Activated CD8-positive, alpha-beta memory T cell treated with anti-CD3 and anti-CD28 coated beads, Interleukin-2, amount 50 U/mL, for 24 hours (primary cell): ENCODE results near the gene AGAP3.
"Not testable (repeated sequence)": the region's sequence is repeated elsewhere in the genome, so short reads cannot be mapped to it uniquely, and the experiment has no call there.

Source experiments
- DNase-seq: peaks from one replicate; pipeline ENCODE4 v3.0.0-alpha.2; 2020; ENCODE audit errors: extremely low read depth

The AGAP3 gene

GRCh38 chr7:151085691-151086620 lies at the start of gene AGAP3:
Gene AGAP3, plus strand, starts transcription at chr7:151086475. Its CDS starts 267 bp downstream, at chr7:151086742.
- no peak for DNase-seq

GRCh38 chr7:151038951-151039849 lies 47.1 kb upstream of the AGAP3 start:
- DNase-seq: no peak

GRCh38 chr7:151039850-151040548 lies 46.3 kb upstream of the AGAP3 start:
- DNase-seq: no peak

- DNase-seq: no peak
Observed at GRCh38 chr7:151040616-151041375, 45.5 kb upstream of the AGAP3 start.

- DNase-seq: not testable (repeated sequence)
Observed at GRCh38 chr7:151043449-151043848, 42.8 kb upstream of the AGAP3 start.

- DNase-seq: no peak
Observed at GRCh38 chr7:151043959-151044358, 42.3 kb upstream of the AGAP3 start.

GRCh38 chr7:151045262-151045661 lies 41.0 kb upstream of the AGAP3 start:
- no peak for DNase-seq

- DNase-seq: no peak
Observed at GRCh38 chr7:151045967-151046366, 40.3 kb upstream of the AGAP3 start.

GRCh38 chr7:151046603-151047573 lies 39.4 kb upstream of the AGAP3 start:
- DNase-seq: no peak

- no peak for DNase-seq
Observed at GRCh38 chr7:151047976-151048815, 38.1 kb upstream of the AGAP3 start, which contains the start of gene ASIC3. Gene ASIC3, plus strand, starts transcription at chr7:151048531. Its CDS starts 355 bp downstream, at chr7:151048886.

- no peak for DNase-seq
Observed at GRCh38 chr7:151048911-151049463, 37.3 kb upstream of the AGAP3 start.

GRCh38 chr7:151051108-151051507 lies 35.2 kb upstream of the AGAP3 start:
- no peak for DNase-seq

GRCh38 chr7:151053096-151053495 lies 33.2 kb upstream of the AGAP3 start:
- no peak for DNase-seq

- DNase-seq: no peak
Observed at GRCh38 chr7:151053751-151054150, 32.5 kb upstream of the AGAP3 start.

GRCh38 chr7:151056283-151056665 lies 30.0 kb upstream of the AGAP3 start:
- no peak for DNase-seq

- no peak for DNase-seq
Observed at GRCh38 chr7:151056666-151057505, 29.4 kb upstream of the AGAP3 start.

GRCh38 chr7:151057506-151057988 lies 28.7 kb upstream of the AGAP3 start, which contains the start of gene CDK5:
Gene CDK5, minus strand, starts transcription at chr7:151057897. Its CDS starts 49 bp downstream, at chr7:151057848.
- no peak for DNase-seq
